Psoas muscle (tissue), 8 donors: ENCODE results near the gene HSPG2. TPM values are rescaled to one million over a fixed set of nuclear protein-coding genes. Genes with fewer than 3 reads are reported as not detected.
A peak's percentile ranks its signal among the peaks of the same experiment; 100 is the strongest.

ENCODE experiments used
- ATAC-seq, 4 donors: fragments of 200-7000 bp; cut with Tn5 transposase; one replicate each; pipeline ENCODE4 v1.9.1; 2020; ENCODE audit warnings: moderate library complexity in 3 of 4, mild to moderate bottlenecking in 2 of 4
- DNase-seq, 2 donors: peaks; one replicate each; pipeline ENCODE4 v3.0.0-alpha.2; 2020
- H3K27ac ChIP-seq: fragments of 200-600 bp; one replicate; pipeline ENCODE4 v1.8.0; 2022
- H3K27me3 ChIP-seq, 3 donors: fragments of 200-600 bp in 1 of 3; one replicate each; pipeline versions ENCODE4 v1.6.1 to v1.8.0; 2013 to 2022; ENCODE audit warnings: low read length in 2 of 3, mild to moderate bottlenecking in 2 of 3, moderate library complexity in 1 of 3; ENCODE audit not compliant: insufficient read depth in 3 of 3
- H3K36me3 ChIP-seq, 2 donors: fragments of 200-600 bp in 1 of 2; one replicate each; pipeline versions ENCODE4 v1.6.1 to v1.8.0; 2013 to 2022; ENCODE audit warnings: low read depth in 1 of 2, mild to moderate bottlenecking in 1 of 2, moderate library complexity in 1 of 2; ENCODE audit not compliant: insufficient read depth in 1 of 2
- H3K4me1 ChIP-seq: fragments of 200-600 bp; one replicate; pipeline ENCODE4 v1.8.0; 2022
- H3K4me3 ChIP-seq: fragments of 200-600 bp; one replicate; pipeline ENCODE4 v1.8.0; 2022; ENCODE audit warnings: mild to moderate bottlenecking
- H3K9me3 ChIP-seq: fragments of 200-600 bp; one replicate; pipeline ENCODE4 v1.8.0; 2022
- CTCF ChIP-seq: fragments of 200-600 bp; IDR thresholded peaks from one replicate; pipeline ENCODE4 v1.8.0; 2022; ENCODE audit warnings: antibody characterized with exemption
- WGBS, 3 donors: extraction: QIAGEN DNeasy Blood & Tissue Kit; methylation state at CpG; one replicate each; pipeline versions ENCODE4 v1.1.6 to v1.1.7; 2013; 5-methylcytosine and 5-hydroxymethylcytosine counted together
- intact Hi-C, 2 donors: fragments of 100-400 bp; cut with DNase I; formaldehyde crosslinking; loops; one replicate each; pipeline versions ENCODE4 v1.11.0 to v1.14.2; 2022
- polyA plus RNA-seq, 3 donors: library from polyadenylated mRNA; stranded (reverse); fragments of 200-250 nt; gene quantifications; one replicate each; pipeline ENCODE4 v1.2.3, GENCODE V29; 2013
- total RNA-seq, 4 donors: library from RNA; stranded (reverse); fragmentation: NEBNext Ultra II Directional in 2 of 4; extraction: Animal tissue kit (Norgen Biotek cat#: 25700) in 2 of 4; gene quantifications; one replicate each; pipeline versions ENCODE4 v1.2.1 to v1.2.4, GENCODE V29; 2021 to 2023
- donor health status: healthy with polysubstance abuse.
- donor health status: DM: no; HTN: no; CAD: no; lungs with moderate emphysema.
- donor health status: Bipolar disorder and iron deficiency.
- donor health status: healthy.
- donor health status: DM: yes; HTN: yes; CAD: no.
- donor health status: DM: no; HTN: no; CAD: no.
- donor health status: DM: no; HTN: no; CAD: no.
- donor health status: DM: yes; HTN: yes; CAD: no.

HSPG2 gene
- total and polyA plus RNA-seq, 7 donors, result 24.5 to 168 (median 102) TPM

- ATAC-seq, result no peak
- no peaks in the 10 kb centered on the region for H3K4me1 ChIP-seq
- H3K9me3 ChIP-seq, result no peaks in the 10 kb centered on the region
- WGBS, 3 donors, result 89 to 95% (median 89%) methylated on average over 12 to 15 of the region's 15 CpGs
- no peaks in the 10 kb centered on the region for H3K27me3 ChIP-seq
- TF ChIP-seq CTCF, result no peak
- no peak overlapping the region for H3K27ac ChIP-seq
- peak in 1 of 2 donors; percentile 40 for DNase-seq
- intact Hi-C loops, result no loop called here
- H3K36me3 ChIP-seq, result peaks cover 0 to 96% of the 10 kb centered on the region in 2 donors
- H3K4me3 ChIP-seq, result no peak overlapping the region
These were observed 50.5 kb downstream of the HSPG2 start for GRCh38 chr1:21886486-21887215.

DNA sequence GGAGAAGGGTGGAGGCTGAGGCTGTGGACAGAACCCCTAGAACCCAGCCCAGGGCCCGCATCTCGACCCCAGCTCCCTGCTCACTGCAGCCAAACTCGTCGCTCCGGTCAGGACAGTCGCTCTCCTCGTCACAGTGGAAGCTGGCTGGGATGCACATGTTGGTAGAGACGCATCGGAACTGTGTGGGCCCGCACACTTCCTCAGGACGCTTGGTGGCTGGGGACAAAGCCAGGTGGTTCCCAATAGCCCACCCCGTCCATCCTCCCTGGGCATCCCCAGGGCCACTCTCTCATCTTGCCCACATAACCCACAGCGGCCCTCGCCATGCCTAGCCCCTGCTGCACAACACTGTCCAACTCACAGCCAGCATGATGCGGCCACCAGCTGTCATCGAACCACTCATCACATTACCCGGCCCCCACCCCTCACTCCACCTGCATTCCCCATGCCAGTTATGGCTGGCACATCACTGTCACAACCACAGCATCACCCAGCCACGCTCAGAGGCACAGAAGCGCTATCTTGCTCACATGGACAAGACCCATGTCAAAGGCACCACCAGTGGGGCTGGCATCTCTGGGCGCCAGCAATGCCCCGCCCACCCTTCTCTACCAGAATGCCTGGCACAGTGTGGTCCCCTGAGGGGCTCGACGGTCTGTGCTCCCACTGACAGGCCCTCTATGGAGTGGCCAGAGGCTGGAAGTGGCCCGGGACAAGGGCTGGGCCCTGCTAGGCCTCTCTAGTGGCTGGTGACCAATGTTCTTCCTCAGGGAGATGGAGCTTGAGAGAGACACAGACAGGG lies 51.7 kb downstream of the HSPG2 start:
- Histone ChIP-seq H3K4me1 (no peaks in the 10 kb centered on the region), H3K27me3 (no peaks in the 10 kb centered on the region), H3K4me3 (no peak overlapping the region), H3K27ac (no peak overlapping the region), H3K9me3 (no peaks in the 10 kb centered on the region), H3K36me3 (peaks cover under 1 to 96% of the 10 kb centered on the region in 2 donors)
- WGBS, 3 donors, result 80 to 82% (median 81%) methylated on average over 23 to 24 of the region's 24 CpGs
- ATAC-seq (no peak), DNase-seq (peak in 1 of 2 donors; percentile 45)
- no peak for TF ChIP-seq CTCF
- intact Hi-C loops, result no loop called here

DNA sequence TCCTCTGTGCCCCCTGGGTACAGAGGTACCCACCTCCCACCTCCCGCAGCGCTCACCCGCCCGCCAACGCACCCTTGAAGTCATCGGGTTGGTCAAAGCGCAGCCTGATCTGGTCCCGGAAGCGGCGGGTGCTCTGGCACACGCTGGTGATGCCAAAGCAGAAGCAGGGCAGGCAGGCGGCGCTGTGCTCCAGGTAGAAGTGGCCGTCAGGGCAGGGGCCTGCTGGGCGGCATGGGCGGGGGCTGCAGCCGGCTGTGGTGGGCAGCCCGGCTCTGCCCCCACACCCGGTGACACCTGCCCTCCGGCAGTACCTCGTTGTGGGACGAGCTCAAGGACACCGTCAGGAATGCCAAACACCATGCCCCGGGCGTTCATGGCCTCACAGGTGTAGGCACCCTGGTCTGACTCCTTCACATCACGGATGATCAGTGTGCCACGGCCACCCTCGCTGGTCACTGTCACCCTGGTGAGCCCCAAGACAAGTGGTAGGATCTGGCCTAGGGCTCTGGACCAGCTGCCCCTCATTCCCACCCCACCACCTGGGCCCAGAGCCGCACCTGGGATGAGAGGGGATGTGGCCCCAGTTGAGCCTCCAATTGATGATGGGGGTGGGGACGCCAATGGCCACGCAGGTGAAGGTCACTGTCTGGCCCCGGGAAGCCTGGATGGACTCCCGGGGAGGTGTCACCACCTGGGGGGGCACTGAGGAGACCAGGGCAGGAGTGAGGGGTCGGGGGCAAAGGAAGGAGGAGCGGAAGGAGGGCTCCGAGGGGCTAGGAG lies 52.5 kb downstream of the HSPG2 start:
- WGBS, 3 donors, result 89 to 92% (median 91%) methylated on average over 36 of the region's 36 CpGs
- DNase-seq (peak in 1 of 2 donors; percentile 55), ATAC-seq (no peak)
- Histone ChIP-seq H3K9me3 (no peaks in the 10 kb centered on the region), H3K4me1 (no peaks in the 10 kb centered on the region), H3K27ac (no peak overlapping the region), H3K27me3 (no peaks in the 10 kb centered on the region), H3K4me3 (no peak overlapping the region), H3K36me3 (peaks cover 7 to 97% of the 10 kb centered on the region in 2 donors)
- intact Hi-C loops, result loop anchor here in 1 of 2 donors (5.0 kb wide), 1 partner anchor 78 kb away; no protein-coding TSS in a partner anchor
- no peak for TF ChIP-seq CTCF

DNA sequence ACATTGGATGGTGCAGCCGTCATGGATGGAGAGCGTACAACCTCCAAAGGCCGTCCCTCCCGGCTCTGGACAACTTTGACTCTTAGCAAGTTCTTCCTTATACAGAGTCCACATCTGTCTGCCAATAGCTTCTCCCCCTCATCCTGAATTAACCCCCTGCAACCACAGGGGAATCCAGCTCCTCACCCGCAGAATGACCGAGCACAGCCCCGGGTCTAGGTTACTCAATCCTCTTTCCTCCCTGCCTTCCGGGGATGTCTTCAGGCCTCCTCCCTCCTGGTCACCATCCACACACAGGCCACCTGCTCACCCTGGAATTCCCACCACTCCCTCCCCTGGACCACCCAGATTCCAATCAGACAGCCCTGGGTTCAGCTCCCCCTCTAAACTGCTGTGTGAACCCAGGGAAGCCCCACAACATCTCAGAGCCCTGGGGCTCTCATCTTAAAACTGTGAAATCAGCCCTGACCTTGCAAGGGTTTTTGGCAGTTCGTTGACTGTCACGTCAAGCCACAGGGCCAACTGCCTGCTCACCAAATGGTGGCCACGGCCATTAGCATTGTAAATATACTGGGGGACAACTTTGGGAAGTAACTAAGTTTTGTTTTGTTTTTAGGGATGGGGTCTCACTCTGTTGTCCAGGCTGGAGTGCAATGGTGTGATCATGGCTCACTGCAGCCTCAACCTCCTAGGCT lies 54.2 kb downstream of the HSPG2 start:
- Histone ChIP-seq H3K27me3 (no peaks in the 10 kb centered on the region), H3K4me1 (no peaks in the 10 kb centered on the region), H3K4me3 (no peak overlapping the region), H3K9me3 (no peaks in the 10 kb centered on the region), H3K36me3 (peaks cover 7 to 97% of the 10 kb centered on the region in 2 donors), H3K27ac (no peak overlapping the region)
- no peak for TF ChIP-seq CTCF
- ATAC-seq, result peak in 3 of 4 donors; percentile 9 to 29 (median 13)
- 68 to 82% (median 74%) methylated on average over 11 of the region's 11 CpGs for WGBS, 3 donors
- intact Hi-C loops, result loop anchor here in 1 of 2 donors (5.0 kb wide), 1 partner anchor 79 kb away; no protein-coding TSS in a partner anchor
- DNase-seq, result peak in 1 of 2 donors; percentile 56
